Measurements from ENCODE around the gene IPO11.

IPO11 gene

DNA sequence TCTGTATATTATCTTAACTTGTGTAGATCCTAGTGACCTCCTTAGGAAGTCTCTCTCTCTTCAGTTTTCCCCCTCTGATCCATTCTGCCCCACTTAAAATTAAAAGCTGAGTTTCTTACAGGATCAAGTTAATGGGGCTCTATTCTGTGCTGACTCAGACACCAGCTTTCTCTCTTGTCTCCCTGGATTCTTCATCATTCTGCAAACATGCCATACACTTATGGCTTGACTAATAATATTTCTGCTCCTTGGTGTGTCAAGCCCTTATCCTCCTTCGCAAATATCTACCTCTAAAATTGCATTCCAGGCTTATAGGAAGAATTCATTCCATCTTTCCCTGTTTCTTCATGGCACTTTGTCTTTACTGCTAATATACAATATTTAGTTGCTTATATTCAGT lies 184.1 kb downstream of the IPO11 start:
- DNase-seq (ENCODE audit: extremely low read depth, low read depth): no peak
- TF ChIP-seq, protein P1, sequence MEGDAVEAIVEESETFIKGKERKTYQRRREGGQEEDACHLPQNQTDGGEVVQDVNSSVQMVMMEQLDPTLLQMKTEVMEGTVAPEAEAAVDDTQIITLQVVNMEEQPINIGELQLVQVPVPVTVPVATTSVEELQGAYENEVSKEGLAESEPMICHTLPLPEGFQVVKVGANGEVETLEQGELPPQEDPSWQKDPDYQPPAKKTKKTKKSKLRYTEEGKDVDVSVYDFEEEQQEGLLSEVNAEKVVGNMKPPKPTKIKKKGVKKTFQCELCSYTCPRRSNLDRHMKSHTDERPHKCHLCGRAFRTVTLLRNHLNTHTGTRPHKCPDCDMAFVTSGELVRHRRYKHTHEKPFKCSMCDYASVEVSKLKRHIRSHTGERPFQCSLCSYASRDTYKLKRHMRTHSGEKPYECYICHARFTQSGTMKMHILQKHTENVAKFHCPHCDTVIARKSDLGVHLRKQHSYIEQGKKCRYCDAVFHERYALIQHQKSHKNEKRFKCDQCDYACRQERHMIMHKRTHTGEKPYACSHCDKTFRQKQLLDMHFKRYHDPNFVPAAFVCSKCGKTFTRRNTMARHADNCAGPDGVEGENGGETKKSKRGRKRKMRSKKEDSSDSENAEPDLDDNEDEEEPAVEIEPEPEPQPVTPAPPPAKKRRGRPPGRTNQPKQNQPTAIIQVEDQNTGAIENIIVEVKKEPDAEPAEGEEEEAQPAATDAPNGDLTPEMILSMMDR (IDR thresholded peaks at IDR 0.05; ENCODE audit: low read depth, low read length): no peak

DNA sequence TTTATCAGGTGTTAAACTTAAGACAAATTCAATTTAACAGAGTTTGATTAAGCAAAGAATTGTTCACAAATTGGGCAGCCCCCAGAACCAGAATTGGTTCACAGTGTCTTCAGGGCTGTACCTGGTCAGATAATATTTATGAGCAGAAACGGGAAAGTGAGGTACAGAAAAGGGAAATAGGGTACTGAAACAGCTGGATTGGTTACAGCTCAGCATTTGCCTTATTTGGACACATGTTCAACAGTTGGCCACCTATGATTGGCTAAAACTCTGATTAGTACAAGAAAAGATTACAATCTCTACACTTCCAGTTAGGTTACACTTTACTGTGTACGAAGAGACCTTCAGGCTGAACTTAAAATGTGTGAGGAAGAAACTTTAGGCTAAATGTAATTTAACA lies 184.8 kb downstream of the IPO11 start:
- TF ChIP-seq, protein P1 (IDR thresholded peaks at IDR 0.05; ENCODE audit: low read depth, low read length): no peak
- DNase-seq (ENCODE audit: extremely low read depth, low read depth): no peak

DNA sequence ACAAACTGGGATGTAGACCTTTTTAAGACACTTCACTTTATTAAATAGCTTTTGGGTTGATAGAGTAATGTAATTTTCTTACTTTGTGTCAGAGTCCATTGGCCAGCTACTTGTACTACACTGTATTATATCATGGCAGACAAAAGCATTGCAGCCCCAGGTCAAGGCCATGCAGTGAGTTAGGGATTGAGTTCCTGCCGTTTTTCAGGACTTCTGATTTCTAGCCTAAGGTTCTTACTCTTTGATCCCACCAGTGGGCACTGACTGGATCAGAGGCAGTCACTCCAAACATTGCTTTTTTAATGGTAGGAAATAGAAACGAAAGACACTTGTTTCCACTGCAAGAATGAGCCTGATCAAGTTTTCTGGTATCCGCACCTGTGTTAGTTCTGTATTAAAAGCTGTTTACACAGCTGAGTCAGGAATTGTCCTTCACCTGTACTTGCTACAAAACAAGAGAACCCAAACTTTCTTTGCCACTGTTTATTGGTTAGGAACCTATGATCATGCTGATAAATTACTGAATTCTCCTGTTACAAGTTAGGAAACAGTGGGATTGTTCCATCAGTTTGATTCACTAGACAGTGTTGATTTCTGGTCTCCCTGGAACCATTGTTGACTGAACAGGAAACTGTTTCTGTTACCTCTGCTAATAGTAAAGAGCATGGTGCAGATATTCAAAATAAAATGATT lies 188.1 kb downstream of the IPO11 start:
- DNase-seq (ENCODE audit: extremely low read depth, low read depth): no peak
- TF ChIP-seq, protein P1 (IDR thresholded peaks at IDR 0.05; ENCODE audit: low read depth, low read length): no peak

DNA sequence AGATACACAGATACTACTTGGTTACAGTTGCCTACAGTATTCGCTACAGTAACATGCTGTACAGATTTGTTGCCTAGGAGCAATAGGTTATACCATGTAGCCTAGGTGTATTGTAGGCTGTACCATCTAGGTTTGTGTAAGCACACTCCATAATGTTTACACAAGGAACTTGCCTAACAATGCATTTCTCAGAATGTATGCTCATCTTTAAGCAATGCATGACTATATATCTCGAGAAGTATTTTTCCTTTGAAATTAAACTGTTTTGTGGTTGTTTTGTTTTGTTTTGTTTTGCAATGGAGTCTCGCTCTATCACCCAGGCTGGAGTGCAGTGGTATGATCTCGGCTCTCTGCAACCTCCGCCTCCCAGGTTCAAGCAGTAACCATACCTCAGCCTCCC lies 191.4 kb downstream of the IPO11 start:
- DNase-seq (ENCODE audit: extremely low read depth, low read depth): no peak
- TF ChIP-seq, protein P1 (IDR thresholded peaks at IDR 0.05; ENCODE audit: low read depth, low read length): no peak

DNA sequence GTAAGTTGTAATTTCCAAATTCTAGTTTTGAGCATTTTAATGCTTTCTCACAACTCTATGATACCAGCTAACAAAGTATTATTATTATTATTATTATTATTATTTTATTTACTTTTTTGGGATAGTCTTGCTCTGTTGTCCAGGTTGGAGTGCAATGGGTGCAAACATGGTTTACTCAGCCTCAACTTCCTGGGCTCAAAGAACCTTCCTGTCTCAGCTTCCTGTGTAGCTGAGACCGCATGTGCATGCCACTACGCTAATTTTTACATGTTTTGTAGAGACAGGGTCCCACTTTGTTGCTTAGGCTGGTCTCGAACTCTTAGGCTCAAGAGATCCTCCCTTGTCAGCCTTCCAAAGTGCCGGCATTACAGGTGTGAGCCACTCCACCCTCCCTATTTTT lies 193.1 kb downstream of the IPO11 start:
- DNase-seq (ENCODE audit: extremely low read depth, low read depth): no peak
- TF ChIP-seq, protein P1 (IDR thresholded peaks at IDR 0.05; ENCODE audit: low read depth, low read length): no peak

DNA sequence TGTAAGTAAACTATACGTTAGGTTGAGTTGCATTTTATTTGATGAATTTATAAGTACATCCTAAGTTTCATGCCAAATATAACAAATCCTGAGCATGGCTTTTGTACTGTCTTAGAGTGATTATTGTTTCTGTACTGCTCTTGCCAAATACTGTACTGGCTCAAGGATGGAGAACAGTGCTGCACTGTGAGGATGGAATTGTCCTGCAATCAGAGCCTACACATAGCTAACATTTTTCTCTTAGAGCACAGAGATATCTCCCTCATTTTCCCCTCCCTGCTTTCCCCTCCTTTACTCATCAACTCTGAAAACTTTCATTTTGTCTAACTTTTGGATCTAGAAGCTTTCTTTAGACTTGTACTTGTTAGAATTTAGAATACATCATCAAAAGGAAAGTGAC lies 194.3 kb downstream of the IPO11 start:
- no peak for DNase-seq (ENCODE audit: extremely low read depth, low read depth)
- TF ChIP-seq, protein P1 (IDR thresholded peaks at IDR 0.05; ENCODE audit: low read depth, low read length): no peak

DNA sequence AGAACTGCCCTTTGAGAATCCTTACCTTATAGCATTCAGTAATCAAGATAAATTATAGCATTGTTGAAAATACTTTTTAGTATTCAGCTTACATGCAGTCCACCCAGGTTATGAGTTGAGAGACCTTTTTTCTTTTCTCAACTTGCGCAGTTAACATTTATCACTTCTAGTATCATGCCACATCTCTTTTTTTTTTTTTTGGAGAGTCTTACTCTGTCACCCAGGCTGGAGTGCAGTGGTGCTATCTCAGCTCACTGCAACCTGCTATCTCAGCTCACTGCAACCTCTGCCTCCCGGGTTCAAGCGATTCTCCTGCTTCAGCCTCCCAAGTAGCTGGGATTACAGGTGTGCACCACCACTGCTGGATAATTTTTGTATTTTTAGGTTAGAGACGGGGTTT lies 195.1 kb downstream of the IPO11 start:
- TF ChIP-seq, protein P1 (IDR thresholded peaks at IDR 0.05; ENCODE audit: low read depth, low read length): no peak
- DNase-seq (ENCODE audit: extremely low read depth, low read depth): no peak
